ENCODE data around the gene PLPP6. TPM values are rescaled to one million over a fixed set of nuclear protein-coding genes. Genes with fewer than 3 reads are reported as not detected.

Gene PLPP6
- total RNA-seq, 1 donor from 2014 or later, result 6.1 TPM

GRCh38 chr9:4691795-4692194, 29.7 kb downstream of the PLPP6 start:
- DNase-seq (ENCODE audit: low read depth, low spot score), result no peak

- DNase-seq (ENCODE audit: low read depth, low spot score), result no peak
These were observed 38.0 kb downstream of the PLPP6 start for GRCh38 chr9:4700091-4700490.

GRCh38 chr9:4700932-4701331, 38.8 kb downstream of the PLPP6 start:
- no peak for DNase-seq (ENCODE audit: low read depth, low spot score)

DNA sequence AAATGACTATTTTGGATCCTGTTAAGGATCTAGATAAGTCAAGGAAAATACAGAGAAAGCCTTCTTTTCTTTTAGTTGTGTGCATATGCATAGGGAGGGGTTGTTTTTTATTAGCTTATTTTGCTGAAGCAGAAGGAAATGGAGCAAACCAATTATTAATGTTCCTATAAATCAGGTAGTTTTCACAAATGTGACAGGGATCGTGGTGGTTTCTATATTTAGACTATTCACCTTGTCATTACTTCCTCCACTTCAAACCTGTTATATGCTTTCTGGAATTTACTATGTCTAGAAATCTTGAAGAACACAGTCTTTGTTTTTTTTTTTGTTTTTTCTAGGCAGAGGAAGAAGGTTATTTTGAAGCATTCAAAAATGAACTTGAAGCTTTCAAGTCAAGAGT, 39.4 kb downstream of the PLPP6 start:
- DNase-seq (ENCODE audit: low read depth, low spot score), result no peak

DNA sequence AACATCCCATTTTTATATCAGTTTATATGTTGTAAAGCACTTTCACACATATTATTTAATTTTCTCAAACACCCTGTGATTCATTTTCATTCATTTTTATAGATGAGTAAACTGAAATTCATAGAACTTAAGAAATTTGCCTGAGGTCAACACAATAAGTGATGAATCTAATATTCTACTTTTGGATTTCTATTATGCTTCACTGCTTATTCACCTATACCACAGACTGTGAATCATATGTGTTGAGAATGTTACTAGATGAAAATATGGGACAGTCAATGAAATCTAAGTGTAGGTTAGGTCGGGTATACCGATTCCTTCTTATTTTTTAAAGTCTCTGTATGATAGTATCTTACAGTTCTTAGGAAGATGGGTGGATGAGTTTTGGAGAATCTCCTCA, 42.0 kb downstream of the PLPP6 start:
- no peak for DNase-seq (ENCODE audit: low read depth, low spot score)

GRCh38 chr9:4706021-4706420, 43.9 kb downstream of the PLPP6 start:
- DNase-seq (ENCODE audit: low read depth, low spot score), result no peak

DNA sequence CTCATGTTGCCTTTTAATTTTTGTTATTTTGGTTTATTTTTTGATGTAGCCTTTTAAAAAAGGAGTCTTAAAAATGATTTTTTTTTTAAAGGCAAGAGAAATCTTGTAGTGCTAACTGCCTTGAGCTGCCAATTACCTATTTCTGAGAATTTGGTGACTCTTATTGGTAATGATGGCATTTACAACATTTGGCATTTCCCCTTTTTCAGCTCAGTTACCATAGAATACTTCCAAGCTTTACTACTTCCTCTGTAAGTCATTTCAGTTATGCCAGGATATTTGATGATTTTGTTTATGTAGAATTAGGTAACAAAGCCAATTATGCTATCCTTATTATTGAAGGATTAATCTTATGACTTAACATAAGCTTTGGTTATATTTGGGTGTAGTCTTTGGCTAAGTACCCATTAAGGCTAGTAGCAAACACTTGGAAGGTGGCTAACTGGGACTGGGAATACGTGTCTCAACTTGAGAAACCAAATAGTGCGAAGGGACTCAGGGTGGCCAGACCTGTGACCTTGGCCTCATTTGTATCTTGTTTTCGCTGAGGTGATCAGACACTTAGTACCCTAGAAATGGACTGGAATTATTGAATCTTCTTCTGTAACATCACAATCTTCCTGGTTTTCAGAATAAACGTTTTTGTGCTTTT, 45.0 kb downstream of the PLPP6 start:
- no peak for DNase-seq (ENCODE audit: low read depth, low spot score)

GRCh38 chr9:4709380-4709779, 47.3 kb downstream of the PLPP6 start:
- no peak for DNase-seq (ENCODE audit: low read depth, low spot score)

DNA sequence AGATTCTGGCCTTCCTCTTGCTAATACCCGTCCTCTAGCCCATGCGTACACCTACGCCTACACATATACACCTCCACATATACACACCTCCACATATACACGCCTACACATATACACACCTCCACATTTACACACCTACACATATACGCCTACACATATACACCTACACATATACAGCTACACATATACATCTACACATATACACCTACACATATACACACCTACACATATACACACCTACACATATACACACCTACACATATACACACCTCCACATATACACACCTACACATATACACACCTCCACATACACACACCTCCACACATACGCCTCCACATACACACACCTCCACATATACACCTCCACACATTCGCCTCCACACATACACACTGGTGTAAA, 51.8 kb downstream of the PLPP6 start:
- no peak for DNase-seq (ENCODE audit: low read depth, low spot score)

- peak; percentile 3 for DNase-seq (ENCODE audit: low read depth, low spot score)
These were observed 52.3 kb downstream of the PLPP6 start for GRCh38 chr9:4714266-4715016.

Other genes starting within 250 kb of the PLPP6 start
- 17.4 and 24.0 TPM in 2 replicates for gene SLC1A1, start 171.8 kb upstream of the PLPP6 start, total RNA-seq
- 1.5 and 2.5 TPM in 2 replicates for gene SPATA6L, start 4.2 kb downstream of the PLPP6 start, total RNA-seq
- 8.5 and 14.6 TPM in 2 replicates for gene CDC37L1, start 17.3 kb downstream of the PLPP6 start, total RNA-seq
- gene AK3, start 78.9 kb downstream of the PLPP6 start, total RNA-seq, result 53.0 and 54.0 TPM in 2 replicates
- 20.8 and 21.5 TPM in 2 replicates for gene RCL1, start 130.7 kb downstream of the PLPP6 start, total RNA-seq